ENCODE data around the gene DHX15.

DNA sequence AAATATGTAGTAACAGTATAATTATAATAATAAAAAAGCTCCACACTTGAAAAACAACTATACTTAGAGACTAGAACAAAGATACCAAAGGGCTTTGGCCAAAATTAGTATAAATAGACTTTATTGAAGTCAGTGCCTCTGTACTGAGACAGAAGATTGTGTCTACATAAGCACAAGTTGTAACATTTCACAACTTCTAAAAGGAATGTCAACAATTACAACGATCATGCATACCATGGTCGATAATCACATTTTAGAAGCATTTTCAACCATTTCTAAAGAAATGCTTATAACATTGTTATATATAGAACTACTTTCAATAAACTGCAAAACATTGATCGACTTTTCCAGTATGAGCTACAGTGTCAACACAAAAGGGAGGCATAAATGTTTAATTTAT is 57.0 kb downstream of the DHX15 start:
- no peak for TF ChIP-seq CTCF (IDR thresholded peaks at IDR 0.05)
- TF ChIP-seq POLR2A (IDR thresholded peaks at IDR 0.05): no peak
